CD4-positive, alpha-beta memory T cell (primary cell): ENCODE results near the gene ZNF689. TPM values are rescaled to one million over a fixed set of nuclear protein-coding genes. Genes with fewer than 3 reads are reported as not detected.
"Not testable (repeated sequence)": the region's sequence is repeated elsewhere in the genome, so short reads cannot be mapped to it uniquely, and the experiment has no call there.

ENCODE experiments used
- CTCF ChIA-PET: fragments of 350-600 bp; sonication (Branson Sonifier 250); formaldehyde crosslinking; loops from one replicate; lab custom pipeline; 2021; ENCODE audit warnings: inconsistent platforms; ENCODE audit not compliant: partially characterized antibody; lab: Charles Lee
- POLR2A ChIA-PET: fragments of 350-600 bp; sonication (Branson Sonifier 250); formaldehyde crosslinking; loops from one replicate; lab custom pipeline; 2021; ENCODE audit not compliant: partially characterized antibody; lab: Charles Lee
- DNase-seq, 5 donors: peaks; one replicate each; pipeline versions ENCODE4 v3.0.0 to v3.0.0-alpha.2; 2020 to 2022; ENCODE audit warnings: mixed read lengths in 1 of 5
- H3K27ac ChIP-seq: one replicate; pipeline ENCODE4 v1.7.0; 2013; ENCODE audit warnings: low read depth, low read length
- H3K27me3 ChIP-seq: 2 replicates; pipeline ENCODE4 v1.7.0; 2013; ENCODE audit warnings: mild to moderate bottlenecking, low read length, moderate library complexity; ENCODE audit not compliant: insufficient read depth
- H3K36me3 ChIP-seq: 2 replicates; pipeline ENCODE4 v1.7.0; 2013; ENCODE audit warnings: mild to moderate bottlenecking, low read length, moderate library complexity; ENCODE audit not compliant: insufficient read depth
- H3K4me1 ChIP-seq: 2 replicates; pipeline ENCODE4 v1.7.0; 2013; ENCODE audit warnings: mild to moderate bottlenecking, low read length, moderate library complexity; ENCODE audit not compliant: insufficient read depth
- H3K4me3 ChIP-seq, 2 donors: one replicate each; pipeline ENCODE4 v1.7.0; 2013; ENCODE audit warnings: low read length in 2 of 2, mild to moderate bottlenecking in 1 of 2
- H3K9me3 ChIP-seq, 2 donors: one replicate each; pipeline ENCODE4 v1.7.0; 2013; ENCODE audit warnings: low read length in 2 of 2, control low read depth in 1 of 2; ENCODE audit not compliant: control insufficient read depth in 1 of 2
- H3K27ac Mint-ChIP-seq, 7 donors: one replicate each; pipeline ENCODE4 v1.8.0; 2020 to 2021; ENCODE audit warnings: mixed read lengths in 7 of 7, mild to moderate bottlenecking in 6 of 7, inconsistent platforms in 3 of 7, moderate library complexity in 3 of 7
- H3K27me3 Mint-ChIP-seq, 2 donors: one replicate each; pipeline ENCODE4 v1.8.0; 2020 to 2021; ENCODE audit warnings: mixed read lengths in 2 of 2
- H3K36me3 Mint-ChIP-seq, 2 donors: one replicate each; pipeline ENCODE4 v1.8.0; 2020 to 2021; ENCODE audit warnings: mixed read lengths in 2 of 2, inconsistent platforms in 1 of 2, mild to moderate bottlenecking in 1 of 2
- H3K4me1 Mint-ChIP-seq, 4 donors: one replicate each; pipeline ENCODE4 v1.8.0; 2020 to 2021; ENCODE audit warnings: mixed read lengths in 4 of 4, mild to moderate bottlenecking in 1 of 4
- H3K4me3 Mint-ChIP-seq, 8 donors: one replicate each; pipeline ENCODE4 v1.8.0; 2020 to 2021; ENCODE audit warnings: mixed read lengths in 8 of 8, mild to moderate bottlenecking in 7 of 8, moderate library complexity in 6 of 8, inconsistent platforms in 3 of 8
- H3K9me3 Mint-ChIP-seq, 8 donors: one replicate each; pipeline ENCODE4 v1.8.0; 2020 to 2021; ENCODE audit warnings: mixed read lengths in 8 of 8, mild to moderate bottlenecking in 5 of 8, inconsistent platforms in 3 of 8, moderate library complexity in 1 of 8
- intact Hi-C: fragments of 100-400 bp; cut with micrococcal nuclease; formaldehyde crosslinking; loops from one replicate; pipeline ENCODE4 v1.15.1; 2023
- polyA plus RNA-seq, 2 donors: library from polyadenylated mRNA; unstranded; fragments of 300-500 nt; fragmentation: Illumina TruSeq; gene quantifications; one replicate each; pipeline ENCODE4 v1.2.3, GENCODE V29; 2021
- total RNA-seq, 2 experiments: library from RNA; stranded (reverse); gene quantifications; one replicate each; pipeline ENCODE4 v1.2.3, GENCODE V29; 2021

Gene ZNF689
- total and polyA plus RNA-seq, 4 experiments from 2014 or later: 11.9 to 14.5 (median 13.3) TPM

GRCh38 chr16:30602616-30603277 lies 7.4 kb downstream of the ZNF689 start:
- Histone ChIP-seq H3K27me3 (no peaks in the 10 kb centered on the region), H3K4me1 (peaks cover 3% of the 10 kb centered on the region), H3K4me3 (no peak overlapping the region), H3K27ac (no peak overlapping the region), H3K36me3 (peaks cover 30% of the 10 kb centered on the region), H3K9me3 (no peaks in the 10 kb centered on the region)
- intact Hi-C loops: no loop called here
- no peak overlapping the region for H3K4me3 Mint-ChIP-seq
- no peak for DNase-seq
- ChIA-PET CTCF (interaction anchor here (1.1 to 5.3 kb wide), 6 partner anchors 9 to 68 kb away, joined by 3 to 22 read pairs (median 6); partner anchors contain the start of gene ZNF747), POLR2A (interaction anchor here (1.4 to 2.1 kb wide), 2 partner anchors 44 to 67 kb away, joined by 3 to 5 read pairs; partner anchors contain the start of gene ZNF764)
- peaks cover 2 to 9% (median 5%) of the 10 kb centered on the region in 4 donors for H3K4me1 Mint-ChIP-seq
- peaks cover 28 to 46% of the 10 kb centered on the region in 2 donors for H3K36me3 Mint-ChIP-seq
- no peaks in the 10 kb centered on the region for H3K9me3 Mint-ChIP-seq
- no peaks in the 10 kb centered on the region for H3K27me3 Mint-ChIP-seq
- peak overlapping the region in 3 of 7 donors; percentile 23 to 52 (median 42) for H3K27ac Mint-ChIP-seq

DNA sequence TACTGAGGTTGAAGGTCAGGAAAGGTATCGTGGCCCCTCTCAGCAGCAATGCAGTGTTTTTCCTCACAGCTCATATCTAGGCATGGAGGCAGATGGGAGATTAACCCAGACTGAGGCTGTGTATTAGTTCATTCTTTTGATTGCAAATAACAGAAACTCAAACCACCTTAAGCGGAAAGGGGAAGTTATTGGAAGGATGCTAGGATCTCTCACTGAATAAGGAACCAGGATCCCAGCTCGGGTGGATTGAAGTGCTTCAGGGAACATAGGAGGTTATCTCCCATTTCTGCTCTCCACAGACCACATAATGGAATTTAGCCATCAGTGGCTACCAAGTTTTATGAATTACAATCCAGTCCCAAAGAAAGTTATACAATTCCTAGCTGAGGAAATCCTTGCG lies 8.2 kb downstream of the ZNF689 start:
- Histone ChIP-seq H3K4me3 (no peak overlapping the region), H3K4me1 (no peaks in the 10 kb centered on the region), H3K27me3 (no peaks in the 10 kb centered on the region), H3K36me3 (peaks cover 30% of the 10 kb centered on the region), H3K9me3 (no peaks in the 10 kb centered on the region), H3K27ac (no peak overlapping the region)
- peak overlapping the region in 3 of 7 donors; percentile 0 to 72 (median 14) for H3K27ac Mint-ChIP-seq
- no peaks in the 10 kb centered on the region for H3K9me3 Mint-ChIP-seq
- peaks cover 23 to 41% of the 10 kb centered on the region in 2 donors for H3K36me3 Mint-ChIP-seq
- ChIA-PET POLR2A (interaction anchor here (1.4 to 2.1 kb wide), 2 partner anchors 44 to 67 kb away, joined by 3 to 5 read pairs; partner anchors contain the start of gene ZNF764), CTCF (interaction anchor here (1.5 to 5.3 kb wide), 5 partner anchors 14 to 36 kb away, joined by 3 to 22 read pairs (median 7); partner anchors contain the start of gene ZNF785)
- H3K4me3 Mint-ChIP-seq: no peak overlapping the region
- H3K27me3 Mint-ChIP-seq: no peaks in the 10 kb centered on the region
- intact Hi-C loops: no loop called here
- peaks cover 0 to 5% (median 3%) of the 10 kb centered on the region in 4 donors for H3K4me1 Mint-ChIP-seq
- no peak for DNase-seq

- CTCF ChIA-PET: interaction anchor here (1.0 to 5.3 kb wide), 9 partner anchors 8 to 171 kb away, joined by 3 to 34 read pairs (median 5); partner anchors contain the start of genes DCTPP1, ZNF689, ZNF747 and ZNF785
- H3K4me1 ChIP-seq: no peaks in the 10 kb centered on the region
- no peaks in the 10 kb centered on the region for H3K27me3 Mint-ChIP-seq
- H3K9me3 ChIP-seq: no peaks in the 10 kb centered on the region
- H3K4me1 Mint-ChIP-seq: peaks cover 0 to 5% (median 3%) of the 10 kb centered on the region in 4 donors
- H3K4me3 Mint-ChIP-seq: no peak overlapping the region
- H3K27me3 ChIP-seq: no peaks in the 10 kb centered on the region
- peaks cover 25% of the 10 kb centered on the region for H3K36me3 ChIP-seq
- no peaks in the 10 kb centered on the region for H3K9me3 Mint-ChIP-seq
- no peak for DNase-seq
- intact Hi-C loops: no loop called here
- no peak overlapping the region for H3K27ac Mint-ChIP-seq
- POLR2A ChIA-PET: interaction anchor here (1.1 to 1.5 kb wide), 2 partner anchors 9 to 43 kb away, joined by 3 to 4 read pairs; partner anchors contain the start of genes ZNF689 and ZNF764
- H3K36me3 Mint-ChIP-seq: peaks cover 19 to 35% of the 10 kb centered on the region in 2 donors
- H3K27ac ChIP-seq: no peak overlapping the region
- H3K4me3 ChIP-seq: no peak overlapping the region
These were observed 9.3 kb downstream of the ZNF689 start for GRCh38 chr16:30600929-30601328.

DNA sequence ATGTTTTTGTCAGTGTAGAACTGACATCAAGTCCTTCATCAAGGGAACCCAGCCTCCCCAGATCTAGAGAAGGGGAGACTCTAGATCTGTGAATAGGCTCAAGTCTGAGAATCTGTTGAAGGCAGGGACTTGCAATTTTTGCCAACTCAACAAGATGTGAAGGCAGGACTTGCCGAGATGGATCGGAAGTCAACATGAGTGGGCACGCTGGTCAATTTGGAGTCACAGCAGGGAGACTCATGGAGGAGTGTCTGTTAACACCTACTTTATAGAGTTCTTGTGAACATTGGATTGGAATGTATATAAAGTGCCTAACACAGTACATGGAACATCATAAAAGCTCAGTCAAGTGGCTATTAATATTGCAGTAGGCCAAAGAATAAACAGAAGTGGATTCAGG lies 10.0 kb downstream of the ZNF689 start:
- Histone ChIP-seq H3K4me1 (no peaks in the 10 kb centered on the region), H3K4me3 (no peak overlapping the region), H3K27ac (no peak overlapping the region), H3K9me3 (no peaks in the 10 kb centered on the region), H3K27me3 (no peaks in the 10 kb centered on the region), H3K36me3 (peaks cover 22% of the 10 kb centered on the region)
- intact Hi-C loops: no loop called here
- no peaks in the 10 kb centered on the region for H3K27me3 Mint-ChIP-seq
- peaks cover 0 to 5% (median 3%) of the 10 kb centered on the region in 4 donors for H3K4me1 Mint-ChIP-seq
- no peak overlapping the region for H3K27ac Mint-ChIP-seq
- ChIA-PET POLR2A (interaction anchor here (1.1 to 3.1 kb wide), 4 partner anchors 10 to 65 kb away, joined by 3 to 17 read pairs (median 4); partner anchors contain the start of genes ZNF689, ZNF747 and ZNF764), CTCF (interaction anchor here (0.9 to 5.3 kb wide), 10 partner anchors 9 to 170 kb away, joined by 3 to 34 read pairs (median 4); partner anchors contain the start of genes DCTPP1, ZNF689, ZNF747 and ZNF785)
- H3K4me3 Mint-ChIP-seq: no peak overlapping the region
- H3K9me3 Mint-ChIP-seq: no peaks in the 10 kb centered on the region
- H3K36me3 Mint-ChIP-seq: peaks cover 16 to 32% of the 10 kb centered on the region in 2 donors
- DNase-seq: no peak

- Histone ChIP-seq H3K27ac (no peak overlapping the region), H3K9me3 (no peaks in the 10 kb centered on the region), H3K4me3 (no peak overlapping the region), H3K4me1 (no peaks in the 10 kb centered on the region), H3K36me3 (no peaks in the 10 kb centered on the region), H3K27me3 (no peaks in the 10 kb centered on the region)
- DNase-seq: no peak
- Mint-ChIP-seq H3K27me3 (no peaks in the 10 kb centered on the region), H3K4me3 (no peak overlapping the region), H3K4me1 (peaks cover 0 to 2% (median 0%) of the 10 kb centered on the region in 4 donors), H3K36me3 (no peaks in the 10 kb centered on the region), H3K9me3 (no peaks in the 10 kb centered on the region), H3K27ac (peak overlapping the region in 1 of 7 donors; percentile 78)
- ChIA-PET POLR2A (interaction anchor here (1.0 kb wide), 1 partner anchor 16 kb away, joined by 4 read pairs; no protein-coding TSS in a partner anchor), CTCF (interaction anchor here (0.7 to 1.0 kb wide), 4 partner anchors 35 to 163 kb away, joined by 3 to 4 read pairs (median 3); partner anchors contain the start of gene DCTPP1)
- intact Hi-C loops: no loop called here
These were observed 17.3 kb downstream of the ZNF689 start for GRCh38 chr16:30592871-30593270.

DNA sequence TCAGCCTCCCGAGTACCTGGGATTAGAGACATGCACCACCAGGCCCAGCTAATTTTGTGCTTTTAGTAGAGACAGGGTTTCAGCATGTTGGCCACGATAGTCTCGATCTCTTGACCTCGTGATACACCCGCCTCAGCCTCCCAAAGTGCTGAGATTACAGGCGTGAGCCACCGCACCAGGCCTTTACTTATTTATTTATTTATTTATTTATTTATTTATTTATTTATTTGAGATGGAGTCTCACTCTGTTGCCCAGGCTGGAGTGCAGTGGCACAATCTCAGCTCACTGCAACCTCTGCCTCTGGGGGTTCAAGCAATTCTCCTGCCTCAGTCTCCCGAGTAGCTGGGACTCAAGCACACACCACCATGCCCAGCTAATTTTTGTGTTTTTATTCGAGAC lies 19.3 kb downstream of the ZNF689 start:
- DNase-seq, H3K27me3 ChIP-seq, intact Hi-C loops, H3K27me3 Mint-ChIP-seq, H3K27ac Mint-ChIP-seq, H3K4me3 Mint-ChIP-seq, H3K36me3 Mint-ChIP-seq, POLR2A ChIA-PET, H3K4me3 ChIP-seq, H3K9me3 ChIP-seq, H3K9me3 Mint-ChIP-seq, H3K27ac ChIP-seq, H3K36me3 ChIP-seq: not testable (repeated sequence)
- CTCF ChIA-PET: interaction anchor here (0.7 to 1.6 kb wide), 2 partner anchors 13 to 161 kb away, joined by 3 to 4 read pairs; partner anchors contain the start of gene DCTPP1
- H3K4me1 Mint-ChIP-seq: peaks cover 0 to 18% (median 9%) of the 10 kb centered on the region in 4 donors
- H3K4me1 ChIP-seq: peaks cover 10% of the 10 kb centered on the region

GRCh38 chr16:30589582-30589981 lies 20.6 kb downstream of the ZNF689 start:
- H3K27me3 ChIP-seq, intact Hi-C loops, H3K36me3 ChIP-seq, H3K27ac ChIP-seq, H3K4me3 ChIP-seq, H3K27me3 Mint-ChIP-seq, H3K27ac Mint-ChIP-seq, DNase-seq, H3K4me3 Mint-ChIP-seq, H3K36me3 Mint-ChIP-seq, CTCF ChIA-PET, POLR2A ChIA-PET, H3K9me3 Mint-ChIP-seq, H3K9me3 ChIP-seq: not testable (repeated sequence)
- H3K4me1 ChIP-seq: peaks cover 19% of the 10 kb centered on the region
- H3K4me1 Mint-ChIP-seq: peaks cover 7 to 28% (median 19%) of the 10 kb centered on the region in 4 donors
